ENCODE measurements around the gene MOV10L1.

DNA sequence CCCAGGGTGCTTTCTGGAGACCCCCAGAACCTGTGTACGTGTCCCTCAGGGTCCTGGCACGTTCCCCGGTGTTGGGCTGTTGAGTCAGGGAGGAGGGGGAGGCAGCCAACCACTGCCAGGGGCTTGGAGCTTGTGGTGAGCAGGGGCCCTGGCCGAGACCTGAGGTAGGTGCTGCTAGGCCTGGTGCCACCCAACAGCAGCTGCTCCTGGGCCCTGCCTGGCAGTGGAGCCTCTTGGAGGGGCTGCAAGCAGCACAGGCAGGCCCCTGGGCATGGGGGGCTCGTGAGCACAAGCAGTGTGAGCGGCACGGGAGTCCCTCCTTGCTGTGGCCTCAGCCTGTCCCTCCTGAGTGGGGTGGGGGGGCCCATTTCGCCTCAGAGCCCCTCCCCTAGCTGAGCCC is 103.8 kb downstream of the MOV10L1 start:
- no peak for TF ChIP-seq POLR2AphosphoS5 (IDR thresholded peaks at IDR 0.05)
- TF ChIP-seq, protein P1, sequence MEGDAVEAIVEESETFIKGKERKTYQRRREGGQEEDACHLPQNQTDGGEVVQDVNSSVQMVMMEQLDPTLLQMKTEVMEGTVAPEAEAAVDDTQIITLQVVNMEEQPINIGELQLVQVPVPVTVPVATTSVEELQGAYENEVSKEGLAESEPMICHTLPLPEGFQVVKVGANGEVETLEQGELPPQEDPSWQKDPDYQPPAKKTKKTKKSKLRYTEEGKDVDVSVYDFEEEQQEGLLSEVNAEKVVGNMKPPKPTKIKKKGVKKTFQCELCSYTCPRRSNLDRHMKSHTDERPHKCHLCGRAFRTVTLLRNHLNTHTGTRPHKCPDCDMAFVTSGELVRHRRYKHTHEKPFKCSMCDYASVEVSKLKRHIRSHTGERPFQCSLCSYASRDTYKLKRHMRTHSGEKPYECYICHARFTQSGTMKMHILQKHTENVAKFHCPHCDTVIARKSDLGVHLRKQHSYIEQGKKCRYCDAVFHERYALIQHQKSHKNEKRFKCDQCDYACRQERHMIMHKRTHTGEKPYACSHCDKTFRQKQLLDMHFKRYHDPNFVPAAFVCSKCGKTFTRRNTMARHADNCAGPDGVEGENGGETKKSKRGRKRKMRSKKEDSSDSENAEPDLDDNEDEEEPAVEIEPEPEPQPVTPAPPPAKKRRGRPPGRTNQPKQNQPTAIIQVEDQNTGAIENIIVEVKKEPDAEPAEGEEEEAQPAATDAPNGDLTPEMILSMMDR (IDR thresholded peaks at IDR 0.05): no peak
